HL-60 (cell line): ENCODE data around the gene CILP2.

Source experiments
- DNase-seq, 2 experiments: peaks; one replicate each; pipeline ENCODE4 v3.0.0-alpha.2; 2010 to 2020; ENCODE audit warnings: low read depth in 1 of 2, low spot score in 1 of 2
- H3K27ac ChIP-seq: fragments of 250-450 bp; sonication (Bioruptor Pico); replicated peaks from 2 replicates; pipeline ENCODE4 v1.5.1; 2020; ENCODE audit warnings: mild to moderate bottlenecking, moderate library complexity
- H3K27me3 ChIP-seq: fragments of 250-450 bp; sonication (Bioruptor Pico); 2 replicates; pipeline ENCODE4 v1.5.1; 2021; ENCODE audit warnings: mild to moderate bottlenecking, moderate library complexity; ENCODE audit not compliant: insufficient read depth, poor library complexity, severe bottlenecking
- H3K4me3 ChIP-seq: replicated peaks from 2 replicates; pipeline ENCODE4 v1.5.1; 2011; ENCODE audit warnings: mild to moderate bottlenecking, control low read depth, low read length; ENCODE audit not compliant: insufficient read depth
- CTCF ChIP-seq: IDR thresholded peaks from one replicate; pipeline ENCODE4 v1.5.1; 2011; ENCODE audit warnings: low read length, control low read depth, inconsistent platforms; ENCODE audit not compliant: insufficient read depth
- GABPA ChIP-seq: IDR thresholded peaks from 2 replicates; pipeline ENCODE4 v1.6.1; 2012; ENCODE audit warnings: low read depth
- POLR2AphosphoS5 ChIP-seq: IDR thresholded peaks from 2 replicates; pipeline ENCODE4 v1.6.1; 2012; ENCODE audit warnings: low read depth
- REST ChIP-seq: IDR thresholded peaks from 2 replicates; pipeline ENCODE4 v1.6.1; 2012; ENCODE audit warnings: low read depth; ENCODE audit not compliant: insufficient replicate concordance
- SPI1 ChIP-seq: IDR thresholded peaks from 2 replicates; pipeline ENCODE4 v1.6.1; 2012; ENCODE audit warnings: low read depth, mild to moderate bottlenecking, borderline replicate concordance

Gene CILP2

GRCh38 chr19:19541616-19542015 lies 3.6 kb downstream of the CILP2 start:
- H3K4me3 ChIP-seq, result no peak overlapping the region
- no peak for DNase-seq
- H3K27ac ChIP-seq, result peak overlapping the region; percentile 85
- TF ChIP-seq GABPA (no peak), REST (no peak), SPI1 (no peak), CTCF (no peak), POLR2AphosphoS5 (no peak)
- no peaks in the 10 kb centered on the region for H3K27me3 ChIP-seq

GRCh38 chr19:19542507-19542906 lies 4.4 kb downstream of the CILP2 start:
- peak overlapping the region; percentile 85 for H3K27ac ChIP-seq
- DNase-seq, result peak; percentile 88 to 95
- no peaks in the 10 kb centered on the region for H3K27me3 ChIP-seq
- no peak overlapping the region for H3K4me3 ChIP-seq
- TF ChIP-seq GABPA (peak; percentile 74), SPI1 (peak; percentile 72; the same call in 1 of the 2 replicates), CTCF (no peak), POLR2AphosphoS5 (peak; percentile 77), REST (no peak)

DNA sequence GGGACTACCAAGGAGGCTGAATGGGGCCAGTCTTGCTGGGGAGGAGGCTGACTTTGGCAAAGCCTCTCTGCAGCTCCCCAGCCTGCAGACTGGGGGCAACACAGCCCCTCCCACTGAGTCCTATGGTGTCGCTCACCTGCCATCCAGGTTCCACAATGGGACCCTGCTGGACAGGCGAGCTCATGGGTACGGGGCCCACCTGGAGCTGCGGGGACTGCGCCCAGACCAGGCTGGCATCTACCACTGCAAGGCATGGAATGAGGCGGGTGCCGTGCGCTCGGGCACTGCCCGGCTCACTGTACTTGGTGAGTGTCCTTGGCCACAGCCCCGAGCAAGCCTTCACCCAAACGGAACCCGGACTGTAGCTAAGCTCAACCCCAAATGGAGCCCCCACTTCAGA lies 5.0 kb downstream of the CILP2 start:
- Histone ChIP-seq H3K27me3 (no peaks in the 10 kb centered on the region), H3K27ac (peak overlapping the region; percentile 85), H3K4me3 (no peak overlapping the region)
- no peak for DNase-seq
- TF ChIP-seq REST, result no peak
- TF ChIP-seq GABPA, result no peak
- no peak for TF ChIP-seq SPI1
- no peak for TF ChIP-seq CTCF
- TF ChIP-seq POLR2AphosphoS5, result no peak
